ENCODE results near the gene TRIM8. TPM values are rescaled to one million over a fixed set of nuclear protein-coding genes. Genes with fewer than 3 reads are reported as not detected.

TRIM8 gene
- total RNA-seq, 1 experiment from 2014 or later, result 61.4 TPM

GRCh38 chr10:102649797-102650654, 5.7 kb downstream of the TRIM8 start:
- Histone ChIP-seq H3K9ac (ENCODE audit: low read length) (no peak overlapping the region), H3K4me1 (ENCODE audit: insufficient read depth, low read length) (peaks cover 7% of the 10 kb centered on the region), H3K27ac (ENCODE audit: low read length) (no peak overlapping the region), H3K9me3 (ENCODE audit: low read length) (no peaks in the 10 kb centered on the region), H4K20me1 (ENCODE audit: low read length) (peaks cover 24% of the 10 kb centered on the region; the same call in 1 of the 2 replicates), H3K4me2 (ENCODE audit: low read length) (no peak overlapping the region), H3F3A (ENCODE audit: low read length, unreplicated experiment) (no peaks in the 10 kb centered on the region), H3K4me3 (ENCODE audit: low read length) (no peak overlapping the region), H3K36me3 (ENCODE audit: low read depth, low read length) (no peaks in the 10 kb centered on the region; the same call in 1 of the 2 replicates), H2AFZ (ENCODE audit: low read length) (no peak overlapping the region), H3K9me2 (replicated peaks; ENCODE audit: low read length) (no peaks in the 10 kb centered on the region), H3K79me2 (ENCODE audit: low read length) (peaks cover 81% of the 10 kb centered on the region), H3K27me3 (ENCODE audit: low read length) (no peaks in the 10 kb centered on the region)
- CTCF ChIA-PET, result no interaction called here
- BruUV-seq (replicated peaks), result no TSS peak
- POLR2A ChIA-PET (ENCODE audit: unreplicated experiment), result interaction anchor here (0.6 kb wide), 1 partner anchor 8 kb away, joined by 4 read pairs; no protein-coding TSS in a partner anchor
- no peak for TF ChIP-seq EZH2 (IDR thresholded peaks at IDR 0.05; ENCODE audit: low read length, unreplicated experiment)
- TF ChIP-seq EZH2phosphoT487 (IDR thresholded peaks at IDR 0.05; ENCODE audit: borderline replicate concordance, low read length), result no peak
- ATAC-seq (no peak), DNase-seq (no peak)
- intact Hi-C loops (cut with micrococcal nuclease), result loop anchor here (10.0 kb wide), 1 partner anchor 55 kb away; no protein-coding TSS in a partner anchor

- H3K9ac ChIP-seq (ENCODE audit: low read length), result no peak overlapping the region
- CTCF ChIA-PET, result no interaction called here
- intact Hi-C loops (cut with micrococcal nuclease), result no loop called here
Observed at GRCh38 chr10:102650655-102651454, 6.6 kb downstream of the TRIM8 start.

More at GRCh38 chr10:102650655-102651454, 6.6 kb downstream of the TRIM8 start:
- Histone ChIP-seq H3K4me2 (ENCODE audit: low read length) (no peak overlapping the region), H3K27me3 (ENCODE audit: low read length) (no peaks in the 10 kb centered on the region), H3K4me1 (ENCODE audit: insufficient read depth, low read length) (peaks cover 7% of the 10 kb centered on the region), H3F3A (ENCODE audit: low read length, unreplicated experiment) (no peaks in the 10 kb centered on the region), H3K36me3 (ENCODE audit: low read depth, low read length) (no peaks in the 10 kb centered on the region; the same call in 1 of the 2 replicates), H2AFZ (ENCODE audit: low read length) (no peak overlapping the region), H3K27ac (ENCODE audit: low read length) (no peak overlapping the region), H3K9me3 (ENCODE audit: low read length) (no peaks in the 10 kb centered on the region), H4K20me1 (ENCODE audit: low read length) (peaks cover 24% of the 10 kb centered on the region; the same call in 1 of the 2 replicates), H3K79me2 (ENCODE audit: low read length) (peaks cover 73% of the 10 kb centered on the region), H3K4me3 (ENCODE audit: low read length) (no peak overlapping the region), H3K9me2 (replicated peaks; ENCODE audit: low read length) (no peaks in the 10 kb centered on the region)
- POLR2A ChIA-PET (ENCODE audit: unreplicated experiment), result interaction anchor here (0.6 kb wide), 1 partner anchor 9 kb away, joined by 4 read pairs; no protein-coding TSS in a partner anchor
- BruUV-seq (replicated peaks), result no TSS peak
- no peak for DNase-seq
- no peak for TF ChIP-seq CTCF (conservative IDR thresholded peaks at IDR 0.05; ENCODE audit: low read depth, low read length)
- TF ChIP-seq EZH2 (IDR thresholded peaks at IDR 0.05; ENCODE audit: low read length, unreplicated experiment), result no peak
- TF ChIP-seq EZH2phosphoT487 (IDR thresholded peaks at IDR 0.05; ENCODE audit: borderline replicate concordance, low read length), result no peak
- ATAC-seq, result no peak

All from PC-3 (cell line).